T-helper 1 cell treated with Interleukin-12 subunit alpha and Interleukin-12 subunit beta and Interleukin-4 antibody, amounts not matched to agents 30 μg/mL and 1 μg/mL, for 36 hours (primary cell): Measurements from ENCODE around the gene CLK3.

ENCODE experiments used
- H3K27ac Mint-ChIP-seq: one replicate; pipeline ENCODE4 v1.8.0; 2021; ENCODE audit warnings: mild to moderate bottlenecking, mixed read lengths
- H3K27me3 Mint-ChIP-seq: one replicate; pipeline ENCODE4 v1.8.0; 2021; ENCODE audit warnings: low read depth, mixed read lengths
- H3K36me3 Mint-ChIP-seq: one replicate; pipeline ENCODE4 v1.8.0; 2021; ENCODE audit warnings: low read depth, mixed read lengths
- H3K4me1 Mint-ChIP-seq: one replicate; pipeline ENCODE4 v1.8.0; 2021; ENCODE audit warnings: low read depth, mixed read lengths
- H3K4me3 Mint-ChIP-seq: one replicate; pipeline ENCODE4 v1.8.0; 2021; ENCODE audit warnings: mild to moderate bottlenecking, moderate library complexity, mixed read lengths
- H3K9me3 Mint-ChIP-seq: one replicate; pipeline ENCODE4 v1.8.0; 2021; ENCODE audit warnings: mixed read lengths

The CLK3 gene

GRCh38 chr15:74611341-74611740 is 4.3 kb upstream of the CLK3 start:
- H3K4me3 Mint-ChIP-seq, result no peak overlapping the region
- H3K36me3 Mint-ChIP-seq, result no peaks in the 10 kb centered on the region
- H3K27ac Mint-ChIP-seq, result no peak overlapping the region
- H3K4me1 Mint-ChIP-seq, result peaks cover 5% of the 10 kb centered on the region
- no peaks in the 10 kb centered on the region for H3K27me3 Mint-ChIP-seq
- H3K9me3 Mint-ChIP-seq, result no peaks in the 10 kb centered on the region

GRCh38 chr15:74611834-74612233 is 3.8 kb upstream of the CLK3 start:
- Mint-ChIP-seq H3K27me3 (no peaks in the 10 kb centered on the region), H3K4me3 (no peak overlapping the region), H3K4me1 (peaks cover 7% of the 10 kb centered on the region), H3K27ac (no peak overlapping the region), H3K36me3 (peaks cover 2% of the 10 kb centered on the region), H3K9me3 (no peaks in the 10 kb centered on the region)

GRCh38 chr15:74612677-74613076 is 3.0 kb upstream of the CLK3 start:
- H3K4me1 Mint-ChIP-seq, result peaks cover 15% of the 10 kb centered on the region
- H3K36me3 Mint-ChIP-seq, result peaks cover 2% of the 10 kb centered on the region
- H3K27ac Mint-ChIP-seq, result peak overlapping the region; percentile 70
- no peaks in the 10 kb centered on the region for H3K27me3 Mint-ChIP-seq
- H3K4me3 Mint-ChIP-seq, result peak overlapping the region; percentile 54
- H3K9me3 Mint-ChIP-seq, result no peaks in the 10 kb centered on the region

GRCh38 chr15:74613089-74613952 is 2.3 kb upstream of the CLK3 start:
- H3K27ac Mint-ChIP-seq, result peak overlapping the region; percentile 70
- H3K27me3 Mint-ChIP-seq, result no peaks in the 10 kb centered on the region
- H3K4me3 Mint-ChIP-seq, result peak overlapping the region; percentile 54

GRCh38 chr15:74613953-74614743 is 1.5 kb upstream of the CLK3 start:
- Mint-ChIP-seq H3K4me1 (peaks cover 24% of the 10 kb centered on the region), H3K9me3 (no peaks in the 10 kb centered on the region), H3K27me3 (no peaks in the 10 kb centered on the region), H3K27ac (no peak overlapping the region), H3K4me3 (peak overlapping the region; percentile 69), H3K36me3 (peaks cover 6% of the 10 kb centered on the region)

More at GRCh38 chr15:74613089-74613952, 2.3 kb upstream of the CLK3 start:
- peaks cover 6% of the 10 kb centered on the region for H3K36me3 Mint-ChIP-seq
- peaks cover 22% of the 10 kb centered on the region for H3K4me1 Mint-ChIP-seq
- H3K9me3 Mint-ChIP-seq, result no peaks in the 10 kb centered on the region

GRCh38 chr15:74614744-74615507 is 710 bp upstream of the CLK3 start:
- Mint-ChIP-seq H3K36me3 (peaks cover 13% of the 10 kb centered on the region), H3K4me1 (peaks cover 27% of the 10 kb centered on the region), H3K4me3 (peak overlapping the region; percentile 96), H3K27me3 (no peaks in the 10 kb centered on the region), H3K27ac (peak overlapping the region; percentile 95), H3K9me3 (no peaks in the 10 kb centered on the region)

GRCh38 chr15:74616366-74616939 is 817 bp downstream of the CLK3 start:
- peaks cover 33% of the 10 kb centered on the region for H3K4me1 Mint-ChIP-seq

GRCh38 chr15:74616996-74617395 is 1.4 kb downstream of the CLK3 start:
- Mint-ChIP-seq H3K9me3 (no peaks in the 10 kb centered on the region), H3K36me3 (peaks cover 30% of the 10 kb centered on the region), H3K27me3 (no peaks in the 10 kb centered on the region), H3K27ac (peak overlapping the region; percentile 88), H3K4me3 (peak overlapping the region; percentile 96), H3K4me1 (peaks cover 33% of the 10 kb centered on the region)

More at GRCh38 chr15:74616366-74616939, 817 bp downstream of the CLK3 start:
- Mint-ChIP-seq H3K27me3 (no peaks in the 10 kb centered on the region), H3K4me3 (peak overlapping the region; percentile 96), H3K9me3 (no peaks in the 10 kb centered on the region), H3K27ac (peak overlapping the region; percentile 88), H3K36me3 (peaks cover 26% of the 10 kb centered on the region)

GRCh38 chr15:74618841-74619596 is 3.4 kb downstream of the CLK3 start:
- H3K27ac Mint-ChIP-seq, result peak overlapping the region; percentile 32
- peaks cover 31% of the 10 kb centered on the region for H3K4me1 Mint-ChIP-seq
- H3K4me3 Mint-ChIP-seq, result no peak overlapping the region
- H3K27me3 Mint-ChIP-seq, result no peaks in the 10 kb centered on the region
- peaks cover 42% of the 10 kb centered on the region for H3K36me3 Mint-ChIP-seq
- no peaks in the 10 kb centered on the region for H3K9me3 Mint-ChIP-seq

GRCh38 chr15:74619916-74620635 is 4.4 kb downstream of the CLK3 start:
- H3K27me3 Mint-ChIP-seq, result no peaks in the 10 kb centered on the region
- H3K27ac Mint-ChIP-seq, result no peak overlapping the region
- H3K4me3 Mint-ChIP-seq, result no peak overlapping the region
- H3K9me3 Mint-ChIP-seq, result no peaks in the 10 kb centered on the region
- peaks cover 51% of the 10 kb centered on the region for H3K36me3 Mint-ChIP-seq
- H3K4me1 Mint-ChIP-seq, result peaks cover 29% of the 10 kb centered on the region

GRCh38 chr15:74620636-74621545 is 5.3 kb downstream of the CLK3 start:
- Mint-ChIP-seq H3K36me3 (peaks cover 56% of the 10 kb centered on the region), H3K4me1 (peaks cover 31% of the 10 kb centered on the region)

GRCh38 chr15:74621546-74621920 is 5.9 kb downstream of the CLK3 start:
- Mint-ChIP-seq H3K27ac (no peak overlapping the region), H3K36me3 (peaks cover 61% of the 10 kb centered on the region), H3K4me3 (no peak overlapping the region), H3K27me3 (no peaks in the 10 kb centered on the region), H3K4me1 (peaks cover 29% of the 10 kb centered on the region), H3K9me3 (no peaks in the 10 kb centered on the region)

More at GRCh38 chr15:74620636-74621545, 5.3 kb downstream of the CLK3 start:
- Mint-ChIP-seq H3K4me3 (no peak overlapping the region), H3K9me3 (no peaks in the 10 kb centered on the region), H3K27ac (peak overlapping the region; percentile 33), H3K27me3 (no peaks in the 10 kb centered on the region)
